Left ventricle myocardium inferior (tissue), 1 donor: ENCODE measurements around the gene GIPC3. TPM values are rescaled to one million over a fixed set of nuclear protein-coding genes. Genes with fewer than 3 reads are reported as not detected.

Experiments used
- DNase-seq: peaks from one replicate; pipeline ENCODE4 v3.0.0-alpha.2; 2020
- H3K27ac ChIP-seq: fragments of 200-600 bp; replicated peaks from 2 replicates; pipeline ENCODE4 v1.8.0; 2021
- H3K27me3 ChIP-seq: fragments of 200-600 bp; 2 replicates; pipeline ENCODE4 v1.8.0; 2021; ENCODE audit warnings: low read depth
- H3K36me3 ChIP-seq: fragments of 200-600 bp; 2 replicates; pipeline ENCODE4 v1.8.0; 2021
- H3K4me1 ChIP-seq: fragments of 200-600 bp; 2 replicates; pipeline ENCODE4 v1.8.0; 2021
- H3K4me3 ChIP-seq: fragments of 200-600 bp; 2 replicates; pipeline ENCODE4 v1.8.0; 2021; ENCODE audit warnings: mild to moderate bottlenecking, moderate library complexity
- H3K9me3 ChIP-seq: fragments of 200-600 bp; replicated peaks from 2 replicates; pipeline ENCODE4 v1.8.0; 2021
- intact Hi-C: fragments of 100-400 bp; cut with micrococcal nuclease; formaldehyde crosslinking; loops from one replicate; pipeline ENCODE4 v1.11.0; 2022
- total RNA-seq: library from RNA; stranded (reverse); fragmentation: NEBNext Ultra II Directional; extraction: Animal tissue kit (Norgen Biotek cat#: 25700); gene quantifications from one replicate; pipeline ENCODE4 v1.2.1, GENCODE V29; 2021
- TF ChIP-seq, protein P1 (sequence below): fragments of 200-600 bp; IDR thresholded peaks from 2 replicates; pipeline ENCODE4 v1.8.0; 2021; ENCODE audit warnings: antibody characterized with exemption, mild to moderate bottlenecking, borderline replicate concordance
- donor health status: DM: no; HTN: yes; CAD: no; lungs with severe emphysema.

The GIPC3 gene
- total RNA-seq, 1 donor from 2014 or later = 1.6 TPM

DNA sequence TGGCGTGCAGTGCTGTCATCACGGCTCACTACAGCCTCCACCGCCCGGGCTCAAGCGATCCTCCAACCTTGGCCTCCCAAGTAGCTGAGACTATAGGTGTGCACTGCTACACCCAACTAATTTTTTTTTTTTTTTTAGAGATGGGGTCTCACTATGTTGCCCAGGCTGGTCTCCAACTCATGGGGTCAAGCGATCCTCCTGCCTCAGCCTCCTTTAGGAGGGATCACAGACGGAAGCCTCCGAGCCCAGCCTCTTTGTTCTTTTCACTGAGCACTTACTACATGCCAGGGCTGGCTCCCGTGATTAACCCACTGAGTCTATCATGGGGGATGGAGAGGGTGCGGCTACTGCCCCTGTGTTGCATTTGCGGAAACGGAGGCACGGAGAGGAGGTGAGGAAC is 54.2 kb downstream of the GIPC3 start:
- intact Hi-C loops = no loop called here
- DNase-seq = no peak
- TF ChIP-seq, protein P1, sequence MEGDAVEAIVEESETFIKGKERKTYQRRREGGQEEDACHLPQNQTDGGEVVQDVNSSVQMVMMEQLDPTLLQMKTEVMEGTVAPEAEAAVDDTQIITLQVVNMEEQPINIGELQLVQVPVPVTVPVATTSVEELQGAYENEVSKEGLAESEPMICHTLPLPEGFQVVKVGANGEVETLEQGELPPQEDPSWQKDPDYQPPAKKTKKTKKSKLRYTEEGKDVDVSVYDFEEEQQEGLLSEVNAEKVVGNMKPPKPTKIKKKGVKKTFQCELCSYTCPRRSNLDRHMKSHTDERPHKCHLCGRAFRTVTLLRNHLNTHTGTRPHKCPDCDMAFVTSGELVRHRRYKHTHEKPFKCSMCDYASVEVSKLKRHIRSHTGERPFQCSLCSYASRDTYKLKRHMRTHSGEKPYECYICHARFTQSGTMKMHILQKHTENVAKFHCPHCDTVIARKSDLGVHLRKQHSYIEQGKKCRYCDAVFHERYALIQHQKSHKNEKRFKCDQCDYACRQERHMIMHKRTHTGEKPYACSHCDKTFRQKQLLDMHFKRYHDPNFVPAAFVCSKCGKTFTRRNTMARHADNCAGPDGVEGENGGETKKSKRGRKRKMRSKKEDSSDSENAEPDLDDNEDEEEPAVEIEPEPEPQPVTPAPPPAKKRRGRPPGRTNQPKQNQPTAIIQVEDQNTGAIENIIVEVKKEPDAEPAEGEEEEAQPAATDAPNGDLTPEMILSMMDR = no peak
- Histone ChIP-seq H3K9me3 (no peaks in the 10 kb centered on the region), H3K27ac (no peak overlapping the region), H3K27me3 (no peaks in the 10 kb centered on the region), H3K4me3 (no peak overlapping the region), H3K4me1 (no peaks in the 10 kb centered on the region), H3K36me3 (peaks cover 78% of the 10 kb centered on the region)

DNA sequence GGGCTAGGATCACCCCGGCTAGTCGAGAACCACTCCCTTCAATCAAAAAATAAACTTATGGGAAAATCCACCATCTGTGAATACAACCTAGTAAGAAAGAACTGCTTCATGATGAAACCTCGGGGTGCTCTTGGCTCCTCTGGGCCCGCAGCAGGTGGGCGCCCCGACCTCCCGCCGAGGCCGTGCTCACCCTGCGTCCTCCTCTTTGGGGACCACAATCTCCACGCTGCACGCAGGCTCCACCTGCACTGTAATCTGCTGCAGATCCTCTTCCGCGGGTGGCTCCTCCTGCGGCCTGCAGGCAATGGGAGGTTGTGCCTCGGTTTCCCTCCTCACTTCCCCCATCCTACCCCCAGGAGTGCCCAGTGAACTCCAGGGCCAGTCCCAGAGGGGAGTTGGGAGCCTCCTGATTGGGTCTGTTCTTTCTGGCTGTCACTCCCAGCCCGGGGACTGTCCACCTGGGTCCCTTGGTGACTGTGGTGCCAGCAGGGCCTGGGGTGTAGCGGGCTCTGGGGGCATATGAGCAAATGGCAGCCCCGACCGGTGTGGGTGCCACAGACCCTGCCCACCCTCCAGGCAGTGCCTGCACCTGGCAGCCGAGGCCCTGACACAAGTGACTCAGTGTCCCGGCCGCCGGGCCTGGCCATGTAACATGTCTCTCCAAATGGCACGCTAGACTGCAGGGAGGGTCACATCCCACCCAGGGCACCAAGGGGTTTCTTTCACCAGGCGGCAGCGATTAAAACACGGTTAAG is 56.4 kb downstream of the GIPC3 start:
- intact Hi-C loops = no loop called here
- DNase-seq = no peak
- no peaks in the 10 kb centered on the region for H3K9me3 ChIP-seq
- H3K27ac ChIP-seq = no peak overlapping the region
- H3K4me3 ChIP-seq = no peak overlapping the region
- H3K27me3 ChIP-seq = no peaks in the 10 kb centered on the region
- H3K4me1 ChIP-seq = peaks cover 9% of the 10 kb centered on the region
- TF ChIP-seq, protein P1 = no peak
- H3K36me3 ChIP-seq = peaks cover 89% of the 10 kb centered on the region

DNA sequence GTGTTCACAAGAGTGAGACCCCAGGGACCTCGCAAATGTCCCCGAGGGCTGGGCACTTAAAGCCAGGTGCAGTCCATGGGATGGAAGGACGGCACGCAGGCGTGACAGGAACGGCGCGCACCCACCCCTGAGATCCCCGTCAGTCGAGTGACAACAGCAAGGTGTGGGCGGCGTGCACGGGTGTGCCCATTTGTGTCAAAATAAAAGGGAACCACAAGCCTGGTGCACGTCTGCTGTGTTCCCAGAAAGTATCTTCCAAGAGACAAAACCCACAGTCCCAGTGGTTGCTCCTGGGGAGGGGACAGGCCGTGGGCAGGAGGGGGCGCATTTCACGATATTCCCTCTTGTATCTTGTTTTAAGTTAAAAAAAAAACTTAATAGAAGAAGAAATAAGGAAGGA is 57.0 kb downstream of the GIPC3 start:
- TF ChIP-seq, protein P1 = no peak

More for the DNA sequence above, 57.0 kb downstream of the GIPC3 start:
- H3K27me3 ChIP-seq = no peaks in the 10 kb centered on the region
- H3K4me1 ChIP-seq = peaks cover 9% of the 10 kb centered on the region
- H3K9me3 ChIP-seq = no peaks in the 10 kb centered on the region
- intact Hi-C loops = no loop called here
- no peak overlapping the region for H3K27ac ChIP-seq
- no peak for DNase-seq
- H3K4me3 ChIP-seq = no peak overlapping the region
- H3K36me3 ChIP-seq = peaks cover 85% of the 10 kb centered on the region

Other genes starting within 250 kb of the GIPC3 start
- 145 TPM for gene NFIC, start 218.9 kb upstream of the GIPC3 start, total RNA-seq
- not detected for gene SMIM24, start 105.0 kb upstream of the GIPC3 start, total RNA-seq
- gene SMIM44, start 102.0 kb upstream of the GIPC3 start, total RNA-seq = not detected
- gene DOHH, start 84.8 kb upstream of the GIPC3 start, total RNA-seq = 11.1 TPM
- 20.7 TPM for gene FZR1, start 79.2 kb upstream of the GIPC3 start, total RNA-seq
- gene TEKTIP1, start 46.3 kb upstream of the GIPC3 start, total RNA-seq = not detected
- 23.5 TPM for gene MFSD12, start 27.9 kb upstream of the GIPC3 start, total RNA-seq
- 34.8 TPM for gene HMG20B, start 12.5 kb upstream of the GIPC3 start, total RNA-seq
- 2.3 TPM for gene TBXA2R, start 21.4 kb downstream of the GIPC3 start, total RNA-seq
- 14.5 TPM for gene CACTIN, start 41.3 kb downstream of the GIPC3 start, total RNA-seq
- 31.6 TPM for gene PIP5K1C, start 115.0 kb downstream of the GIPC3 start, total RNA-seq
- not detected for gene TJP3, start 122.9 kb downstream of the GIPC3 start, total RNA-seq
- 14.2 TPM for gene APBA3, start 176.2 kb downstream of the GIPC3 start, total RNA-seq
- 64.1 TPM for gene MRPL54, start 177.2 kb downstream of the GIPC3 start, total RNA-seq
- not detected for gene RAX2, start 186.8 kb downstream of the GIPC3 start, total RNA-seq
- gene MATK, start 200.9 kb downstream of the GIPC3 start, total RNA-seq = 0.14 TPM